Smooth muscle cell (in vitro differentiated cells): ENCODE data around the gene ASPRV1. TPM values are rescaled to one million over a fixed set of nuclear protein-coding genes. Genes with fewer than 3 reads are reported as not detected.

ENCODE experiments used
- DNase-seq: peaks from one replicate; lab custom pipeline; 2025; ENCODE audit not compliant: unreplicated experiment; lab: John Stamatoyannopoulos, UW
- H2AFZ ChIP-seq: fragments of 200-600 bp; sonication (generic); 2 replicates; pipeline ENCODE4 v1.6.0; 2016; ENCODE audit warnings: antibody characterized with exemption, low read depth, mild to moderate bottlenecking
- H3F3A ChIP-seq: fragments of 200-600 bp; sonication (generic); 2 replicates; pipeline ENCODE4 v1.6.0; 2017; ENCODE audit warnings: antibody characterized with exemption, low read depth
- H3K27ac ChIP-seq: fragments of 200-600 bp; sonication (generic); 2 replicates; pipeline ENCODE4 v1.5.1; 2016; ENCODE audit warnings: low read depth, mild to moderate bottlenecking
- H3K27me3 ChIP-seq: fragments of 200-600 bp; sonication (generic); 2 replicates; pipeline ENCODE4 v1.6.1; 2016; ENCODE audit warnings: low read depth, mild to moderate bottlenecking
- H3K36me3 ChIP-seq: fragments of 200-600 bp; sonication (generic); 2 replicates; pipeline ENCODE4 v1.5.1; 2016; ENCODE audit warnings: low read depth
- H3K4me1 ChIP-seq: fragments of 200-600 bp; sonication (generic); 2 replicates; pipeline ENCODE4 v1.5.1; 2016; ENCODE audit warnings: low read depth
- H3K4me2 ChIP-seq: fragments of 200-600 bp; sonication (generic); 2 replicates; pipeline ENCODE4 v1.6.0; 2016; ENCODE audit warnings: mild to moderate bottlenecking
- H3K4me3 ChIP-seq: fragments of 200-600 bp; sonication (generic); 2 replicates; pipeline ENCODE4 v1.5.1; 2016; ENCODE audit warnings: mild to moderate bottlenecking
- H3K79me2 ChIP-seq: fragments of 200-600 bp; sonication (generic); 2 replicates; pipeline ENCODE4 v1.6.0; 2016; ENCODE audit warnings: low read depth, mild to moderate bottlenecking
- H3K9ac ChIP-seq: fragments of 200-600 bp; sonication (generic); 2 replicates; pipeline ENCODE4 v1.6.0; 2016; ENCODE audit warnings: low read depth
- H3K9me3 ChIP-seq: fragments of 200-600 bp; sonication (generic); replicated peaks from 2 replicates; pipeline ENCODE4 v1.5.1; 2016; ENCODE audit warnings: low read depth
- H4K20me1 ChIP-seq: fragments of 200-600 bp; sonication (generic); 2 replicates; pipeline ENCODE4 v1.6.0; 2016; ENCODE audit warnings: low read depth
- CTCF ChIP-seq: fragments of 200-600 bp; sonication (generic); IDR thresholded peaks from 2 replicates; pipeline ENCODE4 v1.5.1; 2017; ENCODE audit warnings: borderline replicate concordance, mild to moderate bottlenecking, antibody characterized with exemption; ENCODE audit not compliant: insufficient read depth, poor library complexity, severe bottlenecking
- WGBS: methylation state at CpG from one replicate; pipeline ENCODE4 v1.1.7; 2016; ENCODE audit warnings: low lambda C conversion rate; 5-methylcytosine and 5-hydroxymethylcytosine counted together
- polyA plus RNA-seq: library from polyadenylated mRNA; unstranded; fragments of >200 nt; fragmentation: Nextera tagmentation; extraction: Ambion mirVana; gene quantifications from 2 replicates; pipeline ENCODE4 v1.2.1, GENCODE V29; 2016
- total RNA-seq: library from RNA; depleted of rRNA; stranded (reverse); fragments of >200 nt; gene quantifications from 2 replicates; pipeline ENCODE4 v1.2.3, GENCODE V29; 2014

ASPRV1 gene
- total and polyA plus RNA-seq, 2 experiments from 2014 or later: 1.6 to 4.4 TPM

GRCh38 chr2:69962986-69963730 lies 1.7 kb upstream of the ASPRV1 start:
- Histone ChIP-seq H3K79me2 (no peaks in the 10 kb centered on the region), H3K9ac (no peak overlapping the region), H3K4me3 (no peak overlapping the region), H3K36me3 (no peaks in the 10 kb centered on the region), H3K4me1 (no peaks in the 10 kb centered on the region), H3K27ac (no peak overlapping the region), H2AFZ (no peak overlapping the region), H3K9me3 (no peaks in the 10 kb centered on the region), H3K27me3 (no peaks in the 10 kb centered on the region), H4K20me1 (no peaks in the 10 kb centered on the region), H3K4me2 (no peak overlapping the region), H3F3A (no peaks in the 10 kb centered on the region)
- WGBS: 96% methylated on average over 8 of the region's 8 CpGs
- DNase-seq: no peak
- no peak for TF ChIP-seq CTCF

DNA sequence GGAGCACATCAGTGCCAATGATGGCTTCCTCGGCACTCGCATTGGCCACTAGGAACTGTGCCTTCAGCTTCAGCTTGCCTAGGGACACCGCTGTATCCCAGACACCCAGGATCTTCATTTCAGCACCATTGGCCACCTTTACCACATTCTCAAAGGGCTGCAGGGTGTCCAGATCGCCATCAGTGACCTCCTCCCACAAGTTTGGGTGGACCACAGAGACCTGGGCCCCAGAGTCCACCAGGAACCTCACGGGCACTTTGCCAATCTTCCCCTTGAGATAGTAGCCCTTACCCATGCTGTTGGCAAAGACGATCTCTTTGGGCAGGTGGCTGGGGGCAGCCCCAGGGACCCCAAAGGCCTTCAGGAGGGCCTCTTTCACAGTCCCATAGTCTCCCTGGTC lies 610 bp downstream of the ASPRV1 start:
- H3F3A ChIP-seq: no peaks in the 10 kb centered on the region
- H3K9ac ChIP-seq: no peak overlapping the region
- no peak overlapping the region for H2AFZ ChIP-seq
- no peaks in the 10 kb centered on the region for H3K36me3 ChIP-seq
- H3K79me2 ChIP-seq: no peaks in the 10 kb centered on the region
- peaks cover 5% of the 10 kb centered on the region for H3K27me3 ChIP-seq
- no peak for DNase-seq
- H3K4me1 ChIP-seq: no peaks in the 10 kb centered on the region
- no peak for TF ChIP-seq CTCF
- no peak overlapping the region for H3K4me2 ChIP-seq
- H3K27ac ChIP-seq: no peak overlapping the region
- H4K20me1 ChIP-seq: no peaks in the 10 kb centered on the region
- H3K9me3 ChIP-seq: no peaks in the 10 kb centered on the region
- H3K4me3 ChIP-seq: no peak overlapping the region
- WGBS: 97% methylated on average over 6 of the region's 6 CpGs

DNA sequence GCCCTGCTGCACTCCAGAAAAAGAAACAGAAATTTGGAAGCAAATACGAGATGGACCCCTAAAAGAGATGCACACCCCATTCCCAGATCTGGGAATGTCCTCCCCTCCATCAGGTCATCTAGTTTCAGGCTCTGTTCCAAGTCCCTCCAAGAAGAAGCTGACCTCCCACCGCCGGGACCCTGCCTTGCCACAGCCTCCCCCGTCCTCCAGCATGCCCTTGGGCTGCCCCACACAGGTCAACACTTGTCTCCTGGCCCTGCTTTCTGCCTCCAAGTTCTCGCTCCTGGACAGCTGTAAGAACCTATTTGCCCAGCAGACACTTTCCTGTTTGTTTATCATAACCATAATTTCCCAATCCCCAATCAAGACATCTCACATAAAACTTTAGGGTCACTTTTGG lies 2.0 kb downstream of the ASPRV1 start:
- Histone ChIP-seq H3K4me2 (no peak overlapping the region), H3K9me3 (no peaks in the 10 kb centered on the region), H3K27me3 (peaks cover 8% of the 10 kb centered on the region), H3K9ac (no peak overlapping the region), H3F3A (no peaks in the 10 kb centered on the region), H3K4me1 (no peaks in the 10 kb centered on the region), H3K4me3 (no peak overlapping the region), H3K79me2 (no peaks in the 10 kb centered on the region), H3K27ac (no peak overlapping the region), H4K20me1 (no peaks in the 10 kb centered on the region), H2AFZ (no peak overlapping the region), H3K36me3 (no peaks in the 10 kb centered on the region)
- DNase-seq: no peak
- TF ChIP-seq CTCF: no peak
- WGBS: 91% methylated on average over 5 of the region's 5 CpGs

DNA sequence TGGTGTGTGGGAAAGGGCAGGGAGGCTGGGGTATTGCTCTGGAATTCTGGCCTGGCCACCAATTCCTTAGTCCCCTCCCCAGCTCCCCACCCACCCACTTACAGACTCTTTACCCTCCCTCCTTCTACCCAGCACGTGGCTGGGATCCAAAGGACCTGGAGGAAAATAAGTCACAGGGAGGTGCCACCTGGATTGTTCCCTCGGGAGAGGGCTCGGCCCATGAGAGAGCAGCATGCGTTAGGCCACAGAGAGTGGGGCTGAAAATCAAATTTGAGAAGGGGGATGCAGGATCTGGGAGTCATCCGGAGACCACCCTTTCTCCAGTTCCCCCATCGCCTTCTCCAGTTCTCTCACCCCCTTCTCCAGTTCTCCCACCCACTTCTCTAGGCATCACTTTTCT lies 3.0 kb downstream of the ASPRV1 start:
- Histone ChIP-seq H3F3A (no peaks in the 10 kb centered on the region), H3K4me2 (no peak overlapping the region), H3K4me3 (no peak overlapping the region), H3K4me1 (no peaks in the 10 kb centered on the region), H4K20me1 (no peaks in the 10 kb centered on the region), H3K9ac (no peak overlapping the region), H3K36me3 (no peaks in the 10 kb centered on the region), H2AFZ (no peak overlapping the region), H3K79me2 (no peaks in the 10 kb centered on the region), H3K27me3 (peaks cover 8% of the 10 kb centered on the region), H3K27ac (no peak overlapping the region), H3K9me3 (no peaks in the 10 kb centered on the region)
- TF ChIP-seq CTCF: no peak
- 84% methylated on average over 6 of the region's 6 CpGs for WGBS
- DNase-seq: no peak
